Parathyroid adenoma (tissue), 2 donors: ENCODE data around the gene PCDH9.

ENCODE experiments used
- H2AFZ ChIP-seq: fragments of 300-600 bp; sonication (generic); one replicate; pipeline ENCODE4 v1.7.0; 2017; ENCODE audit warnings: antibody characterized with exemption, mild to moderate bottlenecking
- H3K27ac ChIP-seq: fragments of 300-600 bp; sonication (generic); one replicate; pipeline ENCODE4 v1.7.0; 2017
- H3K27me3 ChIP-seq: fragments of 300-600 bp; sonication (generic); one replicate; pipeline ENCODE4 v1.7.0; 2017; ENCODE audit warnings: low read length; ENCODE audit not compliant: control insufficient read depth, insufficient read depth
- H3K36me3 ChIP-seq: fragments of 300-600 bp; sonication (generic); one replicate; pipeline ENCODE4 v1.7.0; 2017; ENCODE audit warnings: low read length; ENCODE audit not compliant: control insufficient read depth, insufficient read depth
- H3K4me1 ChIP-seq: fragments of 300-600 bp; sonication (generic); one replicate; pipeline ENCODE4 v1.7.0; 2017; ENCODE audit warnings: control low read depth
- H3K4me2 ChIP-seq: fragments of 300-600 bp; sonication (generic); one replicate; pipeline ENCODE4 v1.7.0; 2017; ENCODE audit warnings: low read length
- H3K4me3 ChIP-seq: fragments of 300-600 bp; sonication (generic); one replicate; pipeline ENCODE4 v1.7.0; 2017; ENCODE audit warnings: low read depth, low read length
- H3K79me2 ChIP-seq: fragments of 300-600 bp; sonication (generic); one replicate; pipeline ENCODE4 v1.7.0; 2017; ENCODE audit warnings: control low read depth
- H3K9ac ChIP-seq: fragments of 300-600 bp; sonication (generic); one replicate; pipeline ENCODE4 v1.7.0; 2017; ENCODE audit warnings: mild to moderate bottlenecking
- H3K9me3 ChIP-seq: fragments of 300-600 bp; sonication (generic); one replicate; pipeline ENCODE4 v1.7.0; 2017; ENCODE audit warnings: low read length; ENCODE audit not compliant: control insufficient read depth
- CTCF ChIP-seq: fragments of 300-600 bp; sonication (generic); IDR thresholded peaks from one replicate; pipeline ENCODE4 v1.7.0; 2017; ENCODE audit warnings: antibody characterized with exemption, mild to moderate bottlenecking
- donor health status: primary hyperparathyroidism.

PCDH9 gene

GRCh38 chr13:66468656-66469055, 761.5 kb downstream of the PCDH9 start:
- Histone ChIP-seq H3K79me2 (no peaks in the 10 kb centered on the region), H3K4me2 (no peak overlapping the region), H3K4me1 (no peaks in the 10 kb centered on the region), H3K9me3 (no peaks in the 10 kb centered on the region), H3K27ac (no peak overlapping the region), H3K4me3 (no peak overlapping the region), H3K27me3 (no peaks in the 10 kb centered on the region), H2AFZ (no peak overlapping the region), H3K36me3 (no peaks in the 10 kb centered on the region), H3K9ac (no peak overlapping the region)
- no peak for TF ChIP-seq CTCF

GRCh38 chr13:66462187-66462586, 767.9 kb downstream of the PCDH9 start:
- Histone ChIP-seq H3K27ac (no peak overlapping the region), H3K9ac (no peak overlapping the region), H3K4me2 (no peak overlapping the region), H3K4me1 (no peaks in the 10 kb centered on the region), H3K79me2 (no peaks in the 10 kb centered on the region), H3K9me3 (no peaks in the 10 kb centered on the region), H3K27me3 (no peaks in the 10 kb centered on the region), H2AFZ (no peak overlapping the region), H3K36me3 (no peaks in the 10 kb centered on the region), H3K4me3 (no peak overlapping the region)
- no peak for TF ChIP-seq CTCF

GRCh38 chr13:66461021-66461420, 769.1 kb downstream of the PCDH9 start:
- Histone ChIP-seq H2AFZ (no peak overlapping the region), H3K27ac (no peak overlapping the region), H3K4me2 (no peak overlapping the region), H3K27me3 (no peaks in the 10 kb centered on the region), H3K9ac (no peak overlapping the region), H3K4me3 (no peak overlapping the region), H3K9me3 (no peaks in the 10 kb centered on the region), H3K79me2 (no peaks in the 10 kb centered on the region), H3K36me3 (no peaks in the 10 kb centered on the region), H3K4me1 (no peaks in the 10 kb centered on the region)
- TF ChIP-seq CTCF: no peak

GRCh38 chr13:66459634-66460033, 770.5 kb downstream of the PCDH9 start:
- Histone ChIP-seq H3K27ac (no peak overlapping the region), H3K36me3 (no peaks in the 10 kb centered on the region), H3K9me3 (no peaks in the 10 kb centered on the region), H3K9ac (no peak overlapping the region), H3K4me1 (no peaks in the 10 kb centered on the region), H3K4me2 (no peak overlapping the region), H3K79me2 (no peaks in the 10 kb centered on the region), H2AFZ (no peak overlapping the region), H3K4me3 (no peak overlapping the region), H3K27me3 (no peaks in the 10 kb centered on the region)
- no peak for TF ChIP-seq CTCF

- no peak overlapping the region for H2AFZ ChIP-seq
- no peak overlapping the region for H3K27ac ChIP-seq
- no peaks in the 10 kb centered on the region for H3K4me1 ChIP-seq
- no peaks in the 10 kb centered on the region for H3K9me3 ChIP-seq
- no peaks in the 10 kb centered on the region for H3K27me3 ChIP-seq
- no peaks in the 10 kb centered on the region for H3K36me3 ChIP-seq
- H3K4me3 ChIP-seq: no peak overlapping the region
- no peak overlapping the region for H3K9ac ChIP-seq
- H3K79me2 ChIP-seq: no peaks in the 10 kb centered on the region
- H3K4me2 ChIP-seq: no peak overlapping the region
- TF ChIP-seq CTCF: no peak
These were observed 771.0 kb downstream of the PCDH9 start for GRCh38 chr13:66459143-66459542.
